Astrocyte of the cerebellum (primary cell): ENCODE results near the gene AMOT.
A peak's percentile ranks its signal among the peaks of the same experiment; 100 is the strongest.

ENCODE experiments used
- DNase-seq: peaks from one replicate; pipeline ENCODE4 v3.0.0-alpha.2; 2011; ENCODE audit warnings: low read depth
- H3K4me3 ChIP-seq: 2 replicates; pipeline ENCODE4 v1.5.1; 2011; ENCODE audit warnings: mild to moderate bottlenecking, low read depth, low read length, moderate library complexity
- CTCF ChIP-seq: IDR thresholded peaks from 2 replicates; pipeline ENCODE4 v1.5.1; 2012; ENCODE audit warnings: low read length, low read depth, moderate library complexity, mild to moderate bottlenecking; ENCODE audit errors: missing control alignments
- in situ Hi-C: cut with HindIII; loops from 2 replicates; pipeline ENCODE4 v1.10.0; 2017; ENCODE audit warnings: low sequenced_read_pairs

The AMOT gene

GRCh38 chrX:112746812-112747595, 93.6 kb downstream of the AMOT start:
- H3K4me3 ChIP-seq: no peak overlapping the region
- in situ Hi-C loops: no loop called here

GRCh38 chrX:112738347-112739033, 102.1 kb downstream of the AMOT start:
- H3K4me3 ChIP-seq: no peak overlapping the region
- in situ Hi-C loops: no loop called here
- DNase-seq: no peak
- TF ChIP-seq CTCF: no peak

More at GRCh38 chrX:112746812-112747595, 93.6 kb downstream of the AMOT start:
- DNase-seq: no peak
- no peak for TF ChIP-seq CTCF

GRCh38 chrX:112736310-112736709, 104.3 kb downstream of the AMOT start:
- in situ Hi-C loops: no loop called here
- no peak overlapping the region for H3K4me3 ChIP-seq
- DNase-seq: no peak
- no peak for TF ChIP-seq CTCF

GRCh38 chrX:112735147-112735546, 105.5 kb downstream of the AMOT start:
- no peak for DNase-seq
- H3K4me3 ChIP-seq: no peak overlapping the region
- in situ Hi-C loops: no loop called here
- TF ChIP-seq CTCF: no peak

- in situ Hi-C loops: no loop called here
- no peak for TF ChIP-seq CTCF
- H3K4me3 ChIP-seq: no peak overlapping the region
- DNase-seq: no peak
Measured at GRCh38 chrX:112734290-112734689, 106.3 kb downstream of the AMOT start.

- no peak overlapping the region for H3K4me3 ChIP-seq
- DNase-seq: no peak
- peak; percentile 4 for TF ChIP-seq CTCF
Measured at GRCh38 chrX:112731793-112732192, 108.8 kb downstream of the AMOT start.

More at GRCh38 chrX:112731793-112732192, 108.8 kb downstream of the AMOT start:
- in situ Hi-C loops: no loop called here
